ENCODE results near the gene PSTK.

The PSTK gene

DNA sequence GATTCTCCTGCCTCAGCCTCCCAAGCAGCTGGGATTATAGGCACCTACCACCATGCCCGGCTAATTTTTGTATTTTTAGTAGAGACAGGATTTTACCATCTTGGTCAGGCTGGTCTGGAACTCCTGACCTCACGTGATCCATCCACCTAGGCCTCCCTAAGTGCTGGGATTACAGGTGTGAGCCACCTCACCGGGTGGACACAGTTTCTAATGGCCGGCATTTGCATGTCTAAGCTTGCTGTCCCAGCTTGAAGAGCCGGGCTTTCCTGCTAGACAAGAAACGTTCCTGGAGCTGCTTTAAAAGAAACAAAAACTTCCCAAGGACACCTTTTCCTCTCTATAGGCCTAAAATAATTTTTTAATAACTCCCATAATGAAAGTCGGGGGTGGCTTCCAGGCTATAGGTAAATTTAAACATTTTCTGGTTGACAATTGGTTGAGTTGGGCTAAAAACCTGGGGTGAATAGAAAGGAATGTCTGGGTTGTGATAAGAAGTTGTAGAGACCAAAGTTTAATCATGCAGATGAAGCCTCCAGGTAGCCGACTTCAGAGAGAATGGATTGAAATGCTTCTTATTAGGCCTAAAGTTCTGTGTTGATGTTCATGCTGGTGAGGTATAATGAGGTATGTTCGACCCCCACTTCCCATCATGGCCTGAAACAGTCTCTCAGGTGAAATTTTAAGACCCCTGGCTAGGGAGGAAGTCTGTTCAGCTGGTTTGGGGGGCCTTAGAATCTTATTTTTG is 37.4 kb downstream of the PSTK start:
- Mint-ChIP-seq H3K9me3 (no peaks in the 10 kb centered on the region), H3K36me3 (ENCODE audit: insufficient read depth) (peaks cover 6% of the 10 kb centered on the region), H3K27me3 (no peaks in the 10 kb centered on the region), H3K27ac (no peak overlapping the region), H3K4me1 (ENCODE audit: low read depth in 2 of 2) (peaks cover 1 to 7% of the 10 kb centered on the region in 2 donors), H3K4me3 (no peak overlapping the region)
- no peak for DNase-seq
- no peak for ATAC-seq (replicated peaks)

DNA sequence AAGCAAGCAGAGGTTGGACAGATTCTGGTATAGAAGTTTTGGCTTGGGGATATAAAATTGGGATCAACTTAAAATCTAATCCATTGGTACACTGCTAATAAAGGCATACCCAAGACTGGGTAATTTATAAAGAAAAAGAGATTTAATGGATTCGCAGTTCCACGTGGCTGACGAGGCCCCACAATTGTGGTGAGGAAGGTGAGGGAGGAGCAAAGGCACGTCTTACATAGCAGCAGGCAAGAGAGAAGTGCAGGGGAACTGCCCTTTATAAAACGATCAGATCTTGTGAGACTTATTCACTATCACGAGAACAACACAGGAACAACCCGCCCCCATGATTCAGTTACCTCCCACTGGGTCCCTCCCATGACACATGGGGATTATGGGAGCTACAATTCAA is 38.3 kb downstream of the PSTK start:
- peaks cover 0 to 3% of the 10 kb centered on the region in 2 donors for H3K4me1 Mint-ChIP-seq (ENCODE audit: low read depth in 2 of 2)
- no peaks in the 10 kb centered on the region for H3K27me3 Mint-ChIP-seq
- no peak overlapping the region for H3K4me3 Mint-ChIP-seq
- peaks cover 3% of the 10 kb centered on the region for H3K36me3 Mint-ChIP-seq (ENCODE audit: insufficient read depth)
- H3K27ac Mint-ChIP-seq = no peak overlapping the region
- ATAC-seq (replicated peaks) = no peak
- no peak for DNase-seq
- no peaks in the 10 kb centered on the region for H3K9me3 Mint-ChIP-seq

DNA sequence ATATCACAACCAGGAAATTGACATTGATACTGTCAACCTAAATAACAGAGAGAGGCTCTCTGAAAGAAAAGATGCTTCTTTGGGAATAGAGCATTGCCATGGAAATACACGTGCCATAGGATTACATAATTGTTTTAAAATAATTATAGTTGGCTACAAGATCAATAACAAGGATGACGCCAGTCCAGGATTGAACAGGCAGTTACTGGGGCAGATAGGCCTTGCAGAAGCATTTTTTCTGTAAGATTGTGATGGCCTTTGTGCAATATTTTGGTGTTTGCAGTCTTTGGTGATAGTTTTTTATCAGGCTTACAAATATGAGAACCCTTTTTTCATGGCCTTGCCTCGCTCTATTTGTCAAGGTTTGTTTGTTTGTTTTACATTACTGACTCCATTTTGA is 39.1 kb downstream of the PSTK start:
- DNase-seq = no peak
- Mint-ChIP-seq H3K9me3 (no peaks in the 10 kb centered on the region), H3K4me1 (ENCODE audit: low read depth in 2 of 2) (peaks cover 2 to 5% of the 10 kb centered on the region in 2 donors), H3K36me3 (ENCODE audit: insufficient read depth) (peaks cover 3% of the 10 kb centered on the region), H3K4me3 (no peak overlapping the region), H3K27ac (no peak overlapping the region), H3K27me3 (no peaks in the 10 kb centered on the region)
- no peak for ATAC-seq (replicated peaks)

DNA sequence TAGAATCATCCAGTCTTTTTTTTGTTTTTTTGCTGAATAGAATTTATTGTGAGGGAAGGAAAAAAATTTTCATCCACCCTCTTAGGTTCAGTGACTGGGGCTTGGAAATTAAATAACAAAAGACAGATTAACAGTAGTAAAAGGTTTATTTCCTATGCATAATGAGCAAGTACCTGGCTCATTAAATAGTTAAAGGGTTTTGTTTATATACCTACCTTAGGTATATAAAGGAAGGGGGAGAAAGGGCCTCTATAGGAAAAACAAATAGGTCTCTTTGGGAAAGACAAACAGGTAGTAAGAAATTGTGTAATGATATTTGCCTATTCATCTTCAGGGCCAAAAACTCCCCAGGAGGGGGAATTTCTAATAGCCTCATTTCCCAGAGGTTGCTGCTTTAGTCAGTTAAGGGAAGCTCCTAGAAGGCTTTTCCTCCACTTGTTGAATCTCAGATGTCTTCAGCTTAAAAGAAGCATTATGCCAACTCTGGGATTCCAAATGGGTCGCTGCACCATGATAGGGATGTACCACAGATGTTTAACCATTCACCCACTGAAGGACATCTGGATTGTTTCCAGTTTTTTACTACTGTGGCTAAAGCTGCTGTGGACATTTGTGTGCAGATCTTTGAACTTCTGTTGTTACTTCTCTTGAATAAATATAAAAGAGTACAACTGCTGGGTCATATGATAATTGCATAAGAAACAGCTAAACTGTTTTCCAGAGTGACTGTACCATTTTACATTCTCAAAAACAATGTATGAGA is 39.9 kb downstream of the PSTK start:
- H3K36me3 Mint-ChIP-seq (ENCODE audit: insufficient read depth) = peaks cover 3% of the 10 kb centered on the region
- ATAC-seq (replicated peaks) (no peak), DNase-seq (no peak)
- no peak overlapping the region for H3K27ac Mint-ChIP-seq
- H3K27me3 Mint-ChIP-seq = no peaks in the 10 kb centered on the region
- H3K9me3 Mint-ChIP-seq = no peaks in the 10 kb centered on the region
- no peak overlapping the region for H3K4me3 Mint-ChIP-seq
- H3K4me1 Mint-ChIP-seq (ENCODE audit: low read depth in 2 of 2) = peaks cover 4 to 7% of the 10 kb centered on the region in 2 donors

DNA sequence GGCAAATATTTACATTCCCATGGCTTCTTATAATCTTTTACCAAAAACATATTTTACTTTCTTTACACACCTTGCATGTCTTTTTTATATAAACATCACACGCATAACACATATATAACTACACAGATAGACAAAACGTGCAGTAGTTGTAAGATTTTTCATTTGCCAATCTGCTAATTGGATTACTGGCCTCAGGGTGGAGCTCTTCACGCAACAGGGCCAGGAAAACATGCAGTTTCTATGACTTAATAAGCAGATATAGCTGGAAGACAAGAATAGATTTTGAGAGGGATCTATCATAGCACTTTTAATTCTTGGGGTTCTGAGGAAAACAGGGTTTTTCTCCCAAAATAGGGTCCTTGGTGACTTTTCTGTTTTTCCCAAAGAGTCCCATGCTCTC is 41.3 kb downstream of the PSTK start:
- H3K4me1 Mint-ChIP-seq (ENCODE audit: low read depth in 2 of 2) = peaks cover 4 to 7% of the 10 kb centered on the region in 2 donors

DNA sequence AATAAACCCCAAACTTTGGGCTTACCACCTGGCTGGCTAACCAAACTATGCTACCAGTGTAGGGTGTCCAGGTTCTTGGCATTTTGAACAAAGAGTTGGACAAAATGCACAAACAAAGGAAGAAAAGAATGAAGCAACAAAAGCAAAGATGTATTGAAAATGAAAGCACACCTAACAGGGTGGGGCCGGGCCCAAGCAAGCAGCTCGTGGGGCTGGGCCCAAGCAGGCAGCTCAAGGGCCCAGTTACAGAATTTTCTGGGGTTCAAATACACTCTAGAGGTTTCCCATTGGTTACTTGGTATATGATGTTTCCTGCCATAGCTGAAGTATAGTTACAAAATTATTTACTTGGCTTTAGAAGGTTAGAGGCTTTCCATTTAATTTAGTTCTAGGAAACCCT is 44.3 kb downstream of the PSTK start:
- Mint-ChIP-seq H3K4me3 (no peak overlapping the region), H3K36me3 (ENCODE audit: insufficient read depth) (no peaks in the 10 kb centered on the region), H3K9me3 (no peaks in the 10 kb centered on the region), H3K27ac (no peak overlapping the region), H3K4me1 (ENCODE audit: low read depth in 2 of 2) (peaks cover 4% of the 10 kb centered on the region in 2 donors), H3K27me3 (no peaks in the 10 kb centered on the region)
- no peak for ATAC-seq (replicated peaks)
- no peak for DNase-seq

More for the DNA sequence above, 41.3 kb downstream of the PSTK start:
- Mint-ChIP-seq H3K27ac (no peak overlapping the region), H3K9me3 (no peaks in the 10 kb centered on the region), H3K27me3 (no peaks in the 10 kb centered on the region), H3K4me3 (no peak overlapping the region), H3K36me3 (ENCODE audit: insufficient read depth) (peaks cover 3% of the 10 kb centered on the region)
- DNase-seq = no peak
- no peak for ATAC-seq (replicated peaks)

DNA sequence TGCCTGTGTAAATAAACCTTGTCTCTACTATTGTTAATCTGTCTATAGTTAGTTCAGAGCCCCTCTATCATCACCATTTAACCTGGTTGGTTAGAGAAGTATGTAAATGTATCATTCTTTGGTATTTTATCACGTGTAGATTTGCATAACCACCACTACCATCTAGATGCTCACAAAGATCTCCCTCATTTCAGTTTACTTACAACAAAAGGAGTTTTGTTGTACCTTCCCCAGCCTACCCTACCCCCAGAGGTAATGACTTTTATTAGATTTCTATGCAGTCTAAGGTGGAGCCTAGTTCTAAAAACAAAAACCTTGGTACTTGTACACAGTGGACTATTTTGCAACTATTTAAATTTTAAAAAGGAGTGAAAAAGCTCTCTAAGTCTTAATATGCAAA is 46.1 kb downstream of the PSTK start:
- DNase-seq (no peak), ATAC-seq (replicated peaks) (no peak)
- H3K9me3 Mint-ChIP-seq = no peaks in the 10 kb centered on the region
- H3K4me3 Mint-ChIP-seq = no peak overlapping the region
- no peaks in the 10 kb centered on the region for H3K36me3 Mint-ChIP-seq (ENCODE audit: insufficient read depth)
- no peaks in the 10 kb centered on the region for H3K27me3 Mint-ChIP-seq
- H3K27ac Mint-ChIP-seq = no peak overlapping the region
- peaks cover 4% of the 10 kb centered on the region in 2 donors for H3K4me1 Mint-ChIP-seq (ENCODE audit: low read depth in 2 of 2)

DNA sequence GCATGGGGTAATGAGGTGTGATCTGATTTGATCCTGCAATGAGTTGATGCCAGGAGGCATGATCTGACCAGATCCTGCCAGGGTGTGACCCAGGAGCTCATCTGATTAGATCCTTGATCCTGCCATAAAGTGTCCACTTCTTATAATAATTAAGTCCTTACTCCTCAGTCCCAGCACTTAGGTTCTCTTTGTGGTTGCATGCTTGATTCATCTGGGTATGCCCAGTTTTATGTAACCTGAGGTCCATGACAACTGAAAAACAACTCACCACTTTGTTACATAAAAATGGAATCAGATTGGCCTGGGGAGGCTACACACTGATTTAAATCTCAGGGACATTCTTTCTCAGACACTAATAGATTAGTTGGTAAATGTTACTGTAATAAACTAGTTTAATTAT is 47.7 kb downstream of the PSTK start:
- peaks cover 4% of the 10 kb centered on the region in 2 donors for H3K4me1 Mint-ChIP-seq (ENCODE audit: low read depth in 2 of 2)
- H3K27me3 Mint-ChIP-seq = no peaks in the 10 kb centered on the region
- no peak overlapping the region for H3K4me3 Mint-ChIP-seq
- H3K9me3 Mint-ChIP-seq = no peaks in the 10 kb centered on the region
- ATAC-seq (replicated peaks) = no peak
- no peaks in the 10 kb centered on the region for H3K36me3 Mint-ChIP-seq (ENCODE audit: insufficient read depth)
- no peak overlapping the region for H3K27ac Mint-ChIP-seq
- no peak for DNase-seq

DNA sequence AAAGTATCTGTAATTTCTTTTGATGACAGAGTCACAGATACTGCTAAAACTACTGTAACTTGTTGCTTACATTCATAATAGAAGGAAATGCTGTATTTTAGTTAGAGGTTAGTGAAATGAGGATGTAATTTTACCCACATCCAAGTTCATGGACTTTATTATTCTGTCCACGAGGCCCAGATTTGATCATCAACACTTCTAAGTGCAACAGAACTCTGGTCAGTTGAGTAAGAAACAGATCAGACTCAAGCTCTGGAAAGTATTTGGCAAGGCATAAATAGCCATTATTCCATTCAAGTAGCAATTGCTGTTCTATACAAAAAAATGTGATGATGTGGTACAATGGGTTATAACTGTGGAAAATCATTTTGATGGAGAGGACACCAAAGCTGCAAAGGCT is 50.9 kb downstream of the PSTK start:
- Mint-ChIP-seq H3K27me3 (no peaks in the 10 kb centered on the region), H3K36me3 (ENCODE audit: insufficient read depth) (peaks cover 4% of the 10 kb centered on the region), H3K4me3 (no peak overlapping the region), H3K27ac (no peak overlapping the region), H3K4me1 (ENCODE audit: low read depth in 2 of 2) (no peaks in the 10 kb centered on the region), H3K9me3 (no peaks in the 10 kb centered on the region)
- DNase-seq (no peak), ATAC-seq (replicated peaks) (no peak)

DNA sequence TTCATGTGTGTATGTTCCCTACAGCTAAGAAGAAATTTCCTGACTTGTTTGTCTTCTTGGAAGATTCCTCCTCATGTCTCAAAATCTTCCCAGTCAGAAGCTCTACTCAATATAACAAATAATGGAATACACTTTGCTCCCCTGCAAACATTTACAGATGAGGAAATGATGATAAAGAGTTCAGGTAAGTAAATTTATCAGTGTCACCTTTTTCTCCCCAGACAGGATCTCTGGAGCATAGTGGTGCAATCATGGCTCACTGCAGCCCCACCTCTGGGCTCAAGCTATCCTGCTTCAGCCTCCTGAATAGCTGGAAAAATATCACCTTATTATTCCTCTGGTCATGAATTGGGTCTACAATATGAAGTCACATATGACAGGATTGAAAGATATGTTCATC is 54.1 kb downstream of the PSTK start:
- Mint-ChIP-seq H3K27me3 (no peaks in the 10 kb centered on the region), H3K4me1 (ENCODE audit: low read depth in 2 of 2) (peaks cover 0 to 6% of the 10 kb centered on the region in 2 donors), H3K27ac (no peak overlapping the region), H3K4me3 (no peak overlapping the region), H3K9me3 (no peaks in the 10 kb centered on the region), H3K36me3 (ENCODE audit: insufficient read depth) (peaks cover 9% of the 10 kb centered on the region)
- no peak for DNase-seq
- no peak for ATAC-seq (replicated peaks)

DNA sequence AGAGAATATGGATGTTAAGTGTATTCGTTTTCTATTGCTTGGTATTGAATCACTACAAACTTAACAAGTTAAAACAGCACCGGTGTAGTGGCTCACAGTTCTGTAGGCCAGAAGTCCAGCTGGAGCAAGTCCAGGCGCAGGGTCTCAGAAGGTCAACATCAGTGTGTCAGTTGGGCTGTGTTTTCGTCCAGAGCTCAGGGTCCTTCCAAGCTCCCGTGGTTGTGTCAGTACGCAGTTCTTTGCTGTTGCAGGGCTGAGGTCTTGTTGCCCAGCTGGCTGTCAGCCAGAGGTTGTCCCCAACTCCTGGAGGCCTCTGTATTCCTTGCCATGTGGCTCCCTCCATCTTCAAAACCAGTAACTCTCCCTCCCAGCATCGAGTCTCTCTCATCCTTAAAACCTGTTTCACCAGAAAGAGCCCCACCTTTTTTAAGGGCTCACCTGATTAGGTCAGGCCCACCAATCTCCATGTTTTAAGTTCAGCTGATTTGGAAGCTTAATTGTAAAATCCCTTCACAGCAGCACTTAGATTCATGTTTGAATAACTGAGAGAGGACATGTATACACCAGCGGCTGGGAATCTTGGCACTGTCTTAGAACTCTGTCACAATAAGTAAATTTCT is 55.4 kb downstream of the PSTK start:
- Mint-ChIP-seq H3K9me3 (no peaks in the 10 kb centered on the region), H3K4me1 (ENCODE audit: low read depth in 2 of 2) (peaks cover 0 to 7% of the 10 kb centered on the region in 2 donors), H3K36me3 (ENCODE audit: insufficient read depth) (peaks cover 10% of the 10 kb centered on the region), H3K4me3 (no peak overlapping the region), H3K27ac (no peak overlapping the region), H3K27me3 (no peaks in the 10 kb centered on the region)
- ATAC-seq (replicated peaks) (no peak), DNase-seq (no peak)

DNA sequence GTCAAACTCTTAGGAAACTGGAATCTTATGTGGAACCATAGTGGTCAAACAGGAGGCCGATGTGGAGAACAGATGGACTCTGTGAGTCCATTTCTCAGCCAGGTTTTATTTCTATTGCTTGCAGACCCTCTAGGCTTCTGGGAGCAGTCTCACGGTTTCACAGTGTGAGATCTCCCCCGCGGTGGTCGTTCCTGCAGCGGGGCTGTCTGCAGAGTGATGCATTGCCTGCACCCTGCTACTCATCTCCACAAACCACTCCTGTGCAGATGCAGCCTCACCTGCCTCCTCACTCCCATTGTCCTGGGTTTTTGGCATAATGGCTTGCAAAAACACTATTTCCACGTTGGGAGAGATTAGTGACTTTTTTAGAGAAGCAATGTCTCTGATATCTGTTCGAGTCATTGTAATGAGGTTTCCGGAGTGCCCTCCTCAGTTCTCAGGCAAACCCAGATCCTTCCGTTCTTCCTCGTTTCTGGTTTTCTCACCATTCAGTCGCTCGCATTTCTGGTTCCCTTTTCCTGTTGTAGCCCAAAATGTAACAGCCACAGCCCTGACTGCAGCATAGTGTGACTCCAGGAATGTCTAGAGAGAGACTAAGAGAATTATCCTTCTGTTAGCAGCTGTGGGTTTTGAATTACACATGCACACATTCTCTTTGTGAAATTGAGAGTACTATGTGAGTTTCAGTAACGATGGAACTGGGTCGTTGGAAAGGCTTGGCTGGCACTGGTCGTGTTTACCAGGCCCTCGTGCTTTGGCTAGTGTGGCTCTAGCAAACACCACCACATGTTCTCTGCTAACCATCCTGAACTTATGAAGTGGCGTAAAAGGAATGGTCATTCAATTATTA is 58.8 kb downstream of the PSTK start:
- no peak overlapping the region for H3K27ac Mint-ChIP-seq
- DNase-seq = no peak

DNA sequence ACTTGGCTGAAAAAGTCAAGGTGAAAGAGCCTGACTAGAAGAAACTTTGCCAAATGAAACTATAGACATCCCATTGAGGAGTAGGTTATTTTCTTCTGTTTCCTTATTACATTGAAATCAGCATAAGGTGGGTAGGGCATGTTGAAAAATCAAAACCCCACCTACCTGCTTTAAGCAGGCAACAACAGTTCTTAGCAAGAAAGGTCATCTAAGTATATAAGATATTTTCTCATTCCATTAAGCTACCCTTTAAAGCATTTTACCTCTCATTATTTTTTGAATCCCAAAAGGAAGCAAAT is 59.4 kb downstream of the PSTK start:
- peaks cover 0 to 7% of the 10 kb centered on the region in 2 donors for H3K4me1 Mint-ChIP-seq (ENCODE audit: low read depth in 2 of 2)
- DNase-seq (no peak), ATAC-seq (replicated peaks) (no peak)
- H3K27me3 Mint-ChIP-seq = no peaks in the 10 kb centered on the region
- H3K36me3 Mint-ChIP-seq (ENCODE audit: insufficient read depth) = peaks cover 13% of the 10 kb centered on the region
- no peak overlapping the region for H3K27ac Mint-ChIP-seq
- H3K9me3 Mint-ChIP-seq = no peaks in the 10 kb centered on the region
- H3K4me3 Mint-ChIP-seq = no peak overlapping the region

More for the DNA sequence above, 58.8 kb downstream of the PSTK start:
- Mint-ChIP-seq H3K4me3 (no peak overlapping the region), H3K27me3 (no peaks in the 10 kb centered on the region), H3K4me1 (ENCODE audit: low read depth in 2 of 2) (peaks cover 0 to 7% of the 10 kb centered on the region in 2 donors), H3K36me3 (ENCODE audit: insufficient read depth) (peaks cover 13% of the 10 kb centered on the region), H3K9me3 (no peaks in the 10 kb centered on the region)
- no peak for ATAC-seq (replicated peaks)

Data from effector memory CD8-positive, alpha-beta T cell (primary cell).